ENCODE data around the gene CDADC1.
"Not testable (repeated sequence)": the region's sequence is repeated elsewhere in the genome, so short reads cannot be mapped to it uniquely, and the experiment has no call there.

CDADC1 gene

GRCh38 chr13:49240017-49240416 is 7.7 kb upstream of the CDADC1 start:
- DNase-seq = peak; percentile 55

GRCh38 chr13:49241296-49241695 is 6.4 kb upstream of the CDADC1 start:
- no peak for DNase-seq

- DNase-seq = no peak
These were observed 2.6 kb upstream of the CDADC1 start for GRCh38 chr13:49245101-49245500.

GRCh38 chr13:49246850-49247642 is 679 bp upstream of the CDADC1 start:
- DNase-seq = peak; percentile 43

DNA sequence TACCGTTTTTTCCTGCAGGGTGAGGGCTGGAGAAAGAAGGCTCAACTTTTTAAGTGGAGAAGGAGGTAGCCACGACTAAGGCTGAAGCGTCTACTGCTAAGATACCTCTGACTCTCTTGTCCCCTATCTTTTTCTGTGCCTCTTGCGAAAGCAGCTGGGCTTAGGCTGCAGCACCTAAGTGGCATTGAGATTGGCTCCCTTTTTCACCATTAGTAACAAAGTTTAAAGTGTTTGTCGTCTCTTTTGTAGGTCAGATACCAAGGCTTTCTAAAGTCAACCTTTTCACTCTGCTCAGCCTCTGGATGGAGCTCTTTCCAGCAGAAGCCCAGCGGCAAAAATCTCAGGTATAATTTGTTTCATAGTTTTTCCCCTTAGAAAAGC is 887 bp downstream of the CDADC1 start:
- no peak for DNase-seq

GRCh38 chr13:49251326-49251725 is 3.6 kb downstream of the CDADC1 start:
- no peak for DNase-seq

DNA sequence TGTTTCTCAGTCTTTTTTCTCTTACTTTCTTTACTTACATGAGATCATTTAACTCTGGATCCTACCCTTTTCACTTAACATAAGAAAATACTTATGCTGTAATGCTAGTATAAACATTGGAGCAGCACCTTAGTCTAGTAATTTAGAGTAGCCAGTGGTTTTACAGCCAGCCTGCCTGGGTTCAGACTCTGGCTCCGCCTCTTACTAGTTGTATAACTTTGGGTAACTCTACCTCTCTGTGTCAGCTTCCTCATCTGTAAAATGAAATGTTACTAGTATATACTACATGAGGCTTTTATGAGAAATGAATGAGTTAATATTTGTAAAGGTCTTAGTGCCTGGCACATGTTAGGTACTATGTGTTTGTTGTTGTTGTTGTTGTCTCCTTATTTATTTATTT is 5.6 kb downstream of the CDADC1 start:
- DNase-seq = no peak

- DNase-seq = no peak
These were observed 6.3 kb downstream of the CDADC1 start for GRCh38 chr13:49254007-49254406.

GRCh38 chr13:49256841-49257240 is 9.1 kb downstream of the CDADC1 start:
- DNase-seq = no peak

DNA sequence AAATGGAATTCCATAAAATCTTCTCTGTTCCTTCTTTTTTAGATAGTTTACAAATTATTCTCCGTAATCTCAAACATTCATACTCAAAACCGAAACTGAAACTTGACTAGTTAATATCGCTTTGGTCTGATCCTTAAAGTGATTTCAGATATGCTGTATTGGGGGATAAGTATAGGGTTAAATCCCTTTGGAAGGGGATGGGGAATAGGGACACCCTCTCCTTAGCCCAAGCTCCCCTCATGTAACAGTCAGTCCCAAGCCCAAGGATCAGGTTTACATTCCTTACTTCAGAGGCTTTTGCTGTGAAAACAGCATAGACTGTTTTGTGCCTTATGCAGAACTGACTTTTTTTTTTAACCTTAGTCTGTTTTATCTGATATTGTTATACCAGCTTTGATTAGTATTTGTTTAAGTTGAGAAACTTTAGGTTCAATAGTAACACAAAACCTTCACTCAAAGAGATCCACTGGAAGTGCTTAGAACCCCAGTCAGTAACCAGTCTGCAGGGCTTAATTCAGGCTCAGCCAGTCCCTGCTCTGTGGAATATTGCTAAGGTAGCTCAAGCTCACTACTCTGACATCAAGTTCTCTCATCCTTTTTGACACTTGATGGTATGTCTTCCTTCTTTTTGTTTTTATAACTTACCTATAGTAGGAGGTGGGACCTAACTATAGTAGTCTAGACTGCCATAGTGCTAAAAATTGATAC is 10.5 kb downstream of the CDADC1 start:
- no peak for DNase-seq

- DNase-seq = no peak
These were observed 11.9 kb downstream of the CDADC1 start for GRCh38 chr13:49259586-49259985.

- DNase-seq = no peak
These were observed 14.9 kb downstream of the CDADC1 start for GRCh38 chr13:49262634-49263033.

- DNase-seq = no peak
These were observed 18.1 kb downstream of the CDADC1 start for GRCh38 chr13:49265822-49266221.

DNA sequence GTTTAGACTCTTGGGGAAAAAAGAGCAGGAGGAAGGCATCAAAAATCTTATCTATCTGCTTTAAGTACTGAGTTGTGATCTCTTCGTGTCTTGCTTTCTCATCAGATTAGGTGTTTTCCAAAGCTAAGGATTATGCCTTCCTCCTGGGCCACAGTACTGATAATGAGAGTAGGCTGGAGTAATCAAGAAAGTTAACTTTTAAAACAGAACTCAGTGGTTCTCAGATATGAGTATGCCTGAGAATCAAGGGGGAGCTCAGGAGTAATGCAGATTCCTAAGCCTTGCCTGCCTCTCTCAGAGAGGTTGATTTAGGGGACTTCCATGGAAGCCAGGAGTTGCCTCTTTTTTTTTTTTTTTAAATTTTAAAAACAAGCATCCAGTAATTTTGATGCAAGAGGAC is 23.5 kb downstream of the CDADC1 start:
- DNase-seq = no peak

DNA sequence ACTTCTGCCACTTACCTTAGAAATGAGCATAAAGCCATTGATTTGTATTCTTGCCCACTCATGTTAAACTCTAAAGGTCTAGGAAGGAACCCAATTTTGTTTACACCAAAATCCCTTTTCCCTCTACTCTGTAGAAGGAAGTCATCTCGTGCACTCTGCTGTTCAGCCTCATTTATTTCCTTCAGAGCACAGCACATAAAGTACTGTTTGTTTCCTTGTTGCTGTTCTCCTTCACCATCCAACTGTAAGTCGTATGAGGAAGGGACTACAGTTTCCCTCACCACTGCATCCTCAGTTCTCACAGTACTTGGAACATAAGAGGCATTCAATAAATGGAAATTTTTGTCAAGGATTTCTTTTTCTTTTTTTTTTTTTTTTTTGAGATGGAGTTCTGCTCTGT is 24.6 kb downstream of the CDADC1 start:
- DNase-seq = no peak

GRCh38 chr13:49278211-49278610 is 30.5 kb downstream of the CDADC1 start:
- DNase-seq = no peak

DNA sequence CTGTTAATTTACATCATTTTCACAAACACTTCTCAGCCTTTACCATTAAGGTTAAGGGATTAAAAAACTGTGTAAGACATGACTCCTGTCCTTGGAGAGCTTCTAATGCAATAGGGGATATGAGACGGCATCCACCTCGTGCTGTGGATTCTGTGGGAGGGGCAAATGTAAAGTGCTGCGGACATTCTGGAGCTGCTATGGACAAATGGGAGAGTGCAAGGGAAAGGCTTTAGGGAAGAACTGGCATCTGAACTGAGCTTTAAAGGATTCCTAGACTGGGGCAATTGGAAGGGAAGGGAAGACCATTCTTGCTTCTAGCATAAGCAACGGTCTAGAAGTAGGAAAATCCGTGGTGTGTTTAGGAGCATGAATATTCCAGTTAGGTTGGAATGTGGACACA is 31.4 kb downstream of the CDADC1 start:
- DNase-seq = no peak

GRCh38 chr13:49279885-49280284 is 32.2 kb downstream of the CDADC1 start:
- DNase-seq = no peak

- no peak for DNase-seq
These were observed 40.3 kb downstream of the CDADC1 start for GRCh38 chr13:49287995-49288394.

DNA sequence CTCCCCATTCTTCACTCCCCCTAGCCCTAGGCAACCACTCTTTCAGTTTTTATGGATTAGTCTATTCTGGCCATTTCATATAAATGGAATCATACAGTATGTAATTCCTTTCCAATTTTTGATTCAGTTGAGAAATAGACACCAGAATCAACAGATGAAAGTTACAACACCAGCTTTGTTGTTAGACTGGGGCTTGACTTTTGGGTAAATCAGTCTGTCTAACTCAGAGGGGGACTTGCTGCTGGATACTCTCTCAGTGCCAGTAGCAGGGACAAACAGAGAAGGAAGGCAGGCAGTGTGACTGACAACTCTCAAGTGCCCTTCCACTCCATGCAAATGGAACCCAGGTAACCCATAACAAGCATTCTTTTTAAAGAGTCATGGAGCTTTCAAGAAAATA is 40.7 kb downstream of the CDADC1 start:
- DNase-seq = no peak

DNA sequence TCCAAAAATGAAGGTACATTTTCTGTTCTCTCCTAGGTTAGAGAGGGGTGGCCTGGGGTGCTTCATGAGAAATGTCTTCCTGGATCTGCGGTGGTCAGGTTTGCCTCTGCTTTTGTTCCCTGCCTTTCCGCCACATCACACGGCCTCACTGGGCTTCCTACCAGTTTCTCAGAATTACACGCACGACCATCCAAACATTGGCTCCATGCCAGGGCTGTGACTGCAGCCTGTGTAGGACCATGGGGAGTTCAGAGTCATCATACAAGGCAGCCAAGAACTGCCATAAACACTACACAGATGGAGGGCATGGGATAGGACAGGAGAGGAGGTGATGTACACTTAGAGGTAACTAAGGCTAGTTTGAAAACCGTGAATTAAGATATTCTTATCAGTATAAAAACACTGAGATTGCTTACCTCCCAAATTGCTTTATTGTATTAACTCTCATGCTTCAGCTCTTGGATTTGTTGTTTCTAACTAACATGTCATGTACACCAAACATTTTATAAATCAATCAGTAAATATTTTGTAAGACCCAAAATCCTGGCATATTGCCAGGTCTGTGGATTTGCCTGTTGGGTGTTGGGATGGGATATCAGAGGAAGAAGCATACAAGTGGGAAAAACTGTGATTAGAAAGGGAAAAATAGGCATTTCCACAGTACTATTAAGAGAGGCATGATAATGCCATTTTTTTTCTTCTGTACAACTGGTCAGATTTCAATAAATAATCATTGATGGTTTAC is 45.2 kb downstream of the CDADC1 start:
- peak; percentile 60 for DNase-seq

DNA sequence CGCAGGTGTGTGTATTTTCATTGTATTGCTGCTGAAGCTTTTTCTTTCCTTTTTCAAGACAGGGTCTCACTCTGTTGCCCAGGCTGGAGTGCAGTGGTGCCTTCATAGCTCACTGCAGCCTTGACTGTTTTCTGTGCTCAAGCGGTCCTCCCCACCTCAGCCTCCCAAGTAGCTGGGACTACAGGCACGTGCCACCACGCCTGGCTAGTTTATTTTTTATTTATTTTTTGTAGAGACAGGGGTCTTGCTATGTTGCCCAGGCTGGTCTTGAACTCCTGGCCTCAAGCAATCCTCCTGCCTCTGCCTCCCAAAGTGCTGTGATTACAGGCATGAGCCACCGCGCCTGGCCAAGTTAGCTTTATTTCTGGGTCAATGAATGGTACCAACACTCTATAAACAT is 47.0 kb downstream of the CDADC1 start:
- DNase-seq = not testable (repeated sequence)

DNA sequence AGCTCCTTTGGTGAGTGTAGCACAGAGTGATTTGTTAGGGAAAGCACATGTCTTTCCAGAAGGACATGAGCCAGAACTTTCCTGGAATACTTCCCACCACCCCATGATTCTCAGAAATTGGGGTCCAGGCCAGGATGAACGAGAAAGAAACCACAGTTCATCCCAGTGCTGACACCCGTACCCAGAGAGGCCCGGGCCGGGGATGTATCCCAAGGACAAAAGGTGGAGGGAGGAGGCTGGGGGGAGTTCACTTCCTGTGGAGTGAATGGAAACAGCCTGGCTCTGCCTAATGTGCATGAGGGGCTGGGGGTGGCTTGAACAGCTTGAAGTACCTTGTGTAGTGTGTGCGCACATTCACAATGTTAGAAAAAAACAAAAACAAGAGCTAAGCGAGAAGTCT is 47.5 kb downstream of the CDADC1 start:
- DNase-seq = no peak

GRCh38 chr13:49296659-49297058 is 48.9 kb downstream of the CDADC1 start:
- DNase-seq = no peak

Data from hematopoietic multipotent progenitor cell treated with erythropoietin and hydrocortisone succinate and interleukin-3 and kit ligand, for 8 days (in vitro differentiated cells).